GM23338 (cell line): ENCODE data around the gene MAMLD1. TPM values are rescaled to one million over a fixed set of nuclear protein-coding genes. Genes with fewer than 3 reads are reported as not detected.

Experiments used
- ATAC-seq: fragments of 200-7000 bp; cut with Tn5 transposase; 3 replicates; pipeline ENCODE4 v1.9.1; 2020
- DNase-seq: peaks from one replicate; pipeline ENCODE4 v3.0.0-alpha.2; 2015; ENCODE audit warnings: low spot score
- H2AFZ ChIP-seq: fragments of 200-600 bp; sonication (generic); 2 replicates; pipeline ENCODE4 v1.8.0; 2016; ENCODE audit warnings: antibody characterized with exemption, mild to moderate bottlenecking, moderate library complexity
- H3F3A ChIP-seq: fragments of 200-600 bp; sonication (generic); replicated peaks from 2 replicates; pipeline ENCODE4 v1.8.0; 2017; ENCODE audit warnings: antibody characterized with exemption, mixed run types, low read depth
- H3K27ac ChIP-seq: fragments of 200-600 bp; sonication (generic); 2 replicates; pipeline ENCODE4 v1.6.1; 2016; ENCODE audit warnings: low read depth
- H3K27me3 ChIP-seq: fragments of 200-600 bp; sonication (generic); 2 replicates; pipeline ENCODE4 v1.8.0; 2016; ENCODE audit warnings: mild to moderate bottlenecking, mixed run types, moderate library complexity; ENCODE audit not compliant: insufficient read depth
- H3K36me3 ChIP-seq: fragments of 200-600 bp; sonication (generic); 2 replicates; pipeline ENCODE4 v1.8.0; 2016; ENCODE audit warnings: mild to moderate bottlenecking; ENCODE audit not compliant: insufficient read depth
- H3K4me1 ChIP-seq: fragments of 200-600 bp; sonication (generic); 2 replicates; pipeline ENCODE4 v1.8.0; 2016; ENCODE audit warnings: mild to moderate bottlenecking, moderate library complexity; ENCODE audit not compliant: insufficient read depth
- H3K4me2 ChIP-seq: fragments of 200-600 bp; sonication (generic); 2 replicates; pipeline ENCODE4 v1.7.1; 2017; ENCODE audit warnings: mixed run types
- H3K4me3 ChIP-seq: fragments of 200-600 bp; sonication (generic); 2 replicates; pipeline ENCODE4 v1.6.1; 2016; ENCODE audit warnings: mixed run types
- H3K79me2 ChIP-seq: fragments of 200-600 bp; sonication (generic); replicated peaks from 2 replicates; pipeline ENCODE4 v1.8.0; 2017; ENCODE audit warnings: mild to moderate bottlenecking; ENCODE audit not compliant: insufficient read depth
- H3K9me2 ChIP-seq: fragments of 200-600 bp; sonication (generic); 2 replicates; pipeline ENCODE4 v1.8.0; 2017; ENCODE audit not compliant: insufficient read depth
- H4K20me1 ChIP-seq: fragments of 200-600 bp; sonication (generic); replicated peaks from 2 replicates; pipeline ENCODE4 v1.8.0; 2017; ENCODE audit warnings: mild to moderate bottlenecking; ENCODE audit not compliant: insufficient read depth
- H3K27ac Mint-ChIP-seq: 2 replicates; pipeline ENCODE4 v1.8.0; 2020; ENCODE audit warnings: inconsistent platforms, mild to moderate bottlenecking, moderate library complexity, mixed read lengths
- H3K27me3 Mint-ChIP-seq: 3 replicates; pipeline ENCODE4 v1.8.0; 2022; ENCODE audit warnings: low read depth, mild to moderate bottlenecking, moderate library complexity, mixed read lengths, inconsistent platforms; ENCODE audit not compliant: insufficient read depth, poor library complexity
- H3K36me3 Mint-ChIP-seq: 3 replicates; pipeline ENCODE4 v1.8.0; 2021; ENCODE audit warnings: low read depth, mild to moderate bottlenecking, inconsistent platforms, moderate library complexity, mixed read lengths
- H3K4me1 Mint-ChIP-seq: 3 replicates; pipeline ENCODE4 v1.8.0; 2020; ENCODE audit warnings: mild to moderate bottlenecking, inconsistent platforms, mixed read lengths
- H3K4me3 Mint-ChIP-seq: 3 replicates; pipeline ENCODE4 v1.8.0; 2021; ENCODE audit warnings: moderate library complexity, mild to moderate bottlenecking, inconsistent platforms, mixed read lengths
- H3K9me3 Mint-ChIP-seq: 3 replicates; pipeline ENCODE4 v1.8.0; 2020; ENCODE audit warnings: moderate library complexity, mild to moderate bottlenecking, inconsistent platforms, mixed read lengths
- CTCF ChIP-seq, 2 experiments: fragments of 200-600 bp in 1 of 2; sonication (generic) in 1 of 2; conservative IDR thresholded peaks; 2 replicates each; pipeline versions ENCODE4 v1.5.1 to v1.6.1; 2016 to 2017; ENCODE audit warnings: antibody characterized with exemption in 2 of 2, low read depth in 2 of 2, mild to moderate bottlenecking in 2 of 2, moderate library complexity in 1 of 2
- ETS1 ChIP-seq: IDR thresholded peaks from 2 replicates; pipeline ENCODE4 v1.6.1; 2016; ENCODE audit warnings: antibody characterized with exemption
- EZH2phosphoT487 ChIP-seq: fragments of 200-600 bp; sonication (generic); IDR thresholded peaks from one replicate; pipeline ENCODE4 v1.8.1; 2018; ENCODE audit warnings: antibody characterized with exemption; ENCODE audit not compliant: unreplicated experiment
- NANOG ChIP-seq: IDR thresholded peaks from 2 replicates; pipeline ENCODE4 v1.6.1; 2016; ENCODE audit warnings: antibody characterized with exemption, borderline replicate concordance
- POLR2AphosphoS5 ChIP-seq: IDR thresholded peaks from 2 replicates; pipeline ENCODE4 v1.6.1; 2016; ENCODE audit warnings: antibody characterized with exemption, low read depth
- STAT1 ChIP-seq: IDR thresholded peaks from one replicate; pipeline ENCODE4 v1.6.1; 2016; ENCODE audit warnings: antibody characterized with exemption; ENCODE audit not compliant: unreplicated experiment
- ZNF331 ChIP-seq: fragments of 250-450 bp; sonication (Bioruptor Pico); IDR thresholded peaks from 2 replicates; pipeline ENCODE4 v1.5.0; 2020; ENCODE audit warnings: low read depth, mild to moderate bottlenecking, moderate library complexity
- ZNF462 ChIP-seq: fragments of 250-450 bp; sonication (Bioruptor Pico); IDR thresholded peaks from 2 replicates; pipeline ENCODE4 v1.5.0; 2020; ENCODE audit warnings: mild to moderate bottlenecking, moderate library complexity
- polyA plus RNA-seq: library from polyadenylated mRNA; unstranded; fragments of >200 nt; fragmentation: Nextera tagmentation; extraction: Ambion mirVana; gene quantifications from 2 replicates; pipeline ENCODE4 v1.2.1, GENCODE V29; 2016
- total RNA-seq: library from RNA; depleted of rRNA; stranded (reverse); fragments of >200 nt; shearing (Covaris generic); gene quantifications from 2 replicates; pipeline ENCODE4 v1.2.3, GENCODE V29; 2014

MAMLD1 gene
- total and polyA plus RNA-seq, 2 experiments from 2014 or later: 0.13 to 0.21 TPM

- no peak overlapping the region for H3K27ac ChIP-seq
- no peak overlapping the region for H2AFZ ChIP-seq
- H3K27me3 ChIP-seq: no peaks in the 10 kb centered on the region
- Mint-ChIP-seq H3K27ac (no peak overlapping the region), H3K9me3 (no peaks in the 10 kb centered on the region), H3K4me1 (no peaks in the 10 kb centered on the region), H3K4me3 (no peak overlapping the region), H3K27me3 (no peaks in the 10 kb centered on the region), H3K36me3 (no peaks in the 10 kb centered on the region)
- no peaks in the 10 kb centered on the region for H3K9me2 ChIP-seq
- ATAC-seq (no peak; the same call in 2 of the 3 replicates), DNase-seq (peak; percentile 33)
- no peak for TF ChIP-seq ZNF462 (CRISPR knock-in tag)
- no peak for TF ChIP-seq POLR2AphosphoS5
- no peak for TF ChIP-seq ZNF331 (CRISPR knock-in tag)
- no peak for TF ChIP-seq EZH2phosphoT487
- no peak for TF ChIP-seq STAT1
- no peak for TF ChIP-seq NANOG
- peak; percentile 32 to 47 for TF ChIP-seq CTCF (conservative IDR thresholded peaks at IDR 0.05; ENCODE audit: low read depth in 2 of 2)
- TF ChIP-seq ETS1: no peak
- no peak overlapping the region for H3K4me3 ChIP-seq
- H4K20me1 ChIP-seq: no peaks in the 10 kb centered on the region
- no peak overlapping the region for H3K4me2 ChIP-seq
- no peaks in the 10 kb centered on the region for H3K79me2 ChIP-seq
- no peaks in the 10 kb centered on the region for H3F3A ChIP-seq
- no peaks in the 10 kb centered on the region for H3K4me1 ChIP-seq
- H3K36me3 ChIP-seq: no peaks in the 10 kb centered on the region
These were observed 42.5 kb downstream of the MAMLD1 start for GRCh38 chrX:150405576-150405975.
